Measurements from ENCODE around the gene FOSL2. TPM values are rescaled to one million over a fixed set of nuclear protein-coding genes. Genes with fewer than 3 reads are reported as not detected.

Gene FOSL2
- total RNA-seq = 65.4 TPM
- long read RNA-seq, full-length matches to known transcripts = 39 of 75 reads
- long read RNA-seq, partial matches to known transcripts = 11 of 75 reads
- long read RNA-seq, other reads (novel, unspliced or antisense) = 25 of 75 reads

GRCh38 chr2:28392297-28393113 is at the start of gene FOSL2:
Gene FOSL2 (plus strand): TSS chr2:28392858. CDS start chr2:28393721, 863 bp downstream.
- peak; percentile 98 for DNase-seq (ENCODE audit: low spot score)
- intact Hi-C loops (cut with DNase I) = loop anchor here (2.0 to 5.0 kb wide), 6 partner anchors 118 to 678 kb away; partner anchors contain the start of gene MRPL33

- DNase-seq (ENCODE audit: low spot score) = no peak
- intact Hi-C loops (cut with DNase I) = no loop called here
Measured at GRCh38 chr2:28343184-28343942, 49.3 kb upstream of the FOSL2 start.

GRCh38 chr2:28343971-28344715 is 48.5 kb upstream of the FOSL2 start:
- intact Hi-C loops (cut with DNase I) = no loop called here
- DNase-seq (ENCODE audit: low spot score) = no peak

- intact Hi-C loops (cut with DNase I) = no loop called here
Measured at GRCh38 chr2:28344756-28345373, 47.8 kb upstream of the FOSL2 start.

GRCh38 chr2:28345619-28346018 is 47.0 kb upstream of the FOSL2 start:
- intact Hi-C loops (cut with DNase I) = no loop called here
- DNase-seq (ENCODE audit: low spot score) = no peak

More at GRCh38 chr2:28344756-28345373, 47.8 kb upstream of the FOSL2 start:
- no peak for DNase-seq (ENCODE audit: low spot score)

- intact Hi-C loops (cut with DNase I) = no loop called here
- no peak for DNase-seq (ENCODE audit: low spot score)
Measured at GRCh38 chr2:28346587-28346986, 46.1 kb upstream of the FOSL2 start.

- no peak for DNase-seq (ENCODE audit: low spot score)
- intact Hi-C loops (cut with DNase I) = no loop called here
Measured at GRCh38 chr2:28347193-28347592, 45.5 kb upstream of the FOSL2 start.

- no peak for DNase-seq (ENCODE audit: low spot score)
- intact Hi-C loops (cut with DNase I) = no loop called here
Measured at GRCh38 chr2:28347596-28347995, 45.1 kb upstream of the FOSL2 start.

GRCh38 chr2:28348149-28348567 is 44.5 kb upstream of the FOSL2 start:
- no peak for DNase-seq (ENCODE audit: low spot score)
- intact Hi-C loops (cut with DNase I) = no loop called here

GRCh38 chr2:28348921-28349320 is 43.7 kb upstream of the FOSL2 start:
- no peak for DNase-seq (ENCODE audit: low spot score)
- intact Hi-C loops (cut with DNase I) = no loop called here

- peak; percentile 59 for DNase-seq (ENCODE audit: low spot score)
- intact Hi-C loops (cut with DNase I) = no loop called here
Measured at GRCh38 chr2:28349546-28350165, 43.0 kb upstream of the FOSL2 start.

GRCh38 chr2:28350196-28350595 is 42.5 kb upstream of the FOSL2 start:
- intact Hi-C loops (cut with DNase I) = no loop called here
- no peak for DNase-seq (ENCODE audit: low spot score)

- no peak for DNase-seq (ENCODE audit: low spot score)
- intact Hi-C loops (cut with DNase I) = no loop called here
Measured at GRCh38 chr2:28350791-28351285, 41.8 kb upstream of the FOSL2 start.

- intact Hi-C loops (cut with DNase I) = no loop called here
- DNase-seq (ENCODE audit: low spot score) = no peak
Measured at GRCh38 chr2:28351621-28352020, 41.0 kb upstream of the FOSL2 start.

GRCh38 chr2:28352104-28352503 is 40.6 kb upstream of the FOSL2 start:
- no peak for DNase-seq (ENCODE audit: low spot score)
- intact Hi-C loops (cut with DNase I) = no loop called here

- DNase-seq (ENCODE audit: low spot score) = no peak
- intact Hi-C loops (cut with DNase I) = no loop called here
Measured at GRCh38 chr2:28352610-28353195, 40.0 kb upstream of the FOSL2 start.

GRCh38 chr2:28354920-28355520 is 37.6 kb upstream of the FOSL2 start:
- intact Hi-C loops (cut with DNase I) = no loop called here
- no peak for DNase-seq (ENCODE audit: low spot score)

GRCh38 chr2:28355521-28356094 is 37.0 kb upstream of the FOSL2 start:
- intact Hi-C loops (cut with DNase I) = loop anchor here (1.0 kb wide), 1 partner anchor 21 kb away; no protein-coding TSS in a partner anchor
- peak; percentile 83 for DNase-seq (ENCODE audit: low spot score)
